HG02884 (cell line): ENCODE data around the gene KDM6B.

ENCODE experiments used
- ATAC-seq: cut with Tn5 transposase; IDR thresholded peaks from one replicate; pipeline ENCODE4 v1.9.1; 2021; ENCODE audit warnings: mild to moderate bottlenecking, moderate library complexity; ENCODE audit not compliant: unreplicated experiment

Gene KDM6B

DNA sequence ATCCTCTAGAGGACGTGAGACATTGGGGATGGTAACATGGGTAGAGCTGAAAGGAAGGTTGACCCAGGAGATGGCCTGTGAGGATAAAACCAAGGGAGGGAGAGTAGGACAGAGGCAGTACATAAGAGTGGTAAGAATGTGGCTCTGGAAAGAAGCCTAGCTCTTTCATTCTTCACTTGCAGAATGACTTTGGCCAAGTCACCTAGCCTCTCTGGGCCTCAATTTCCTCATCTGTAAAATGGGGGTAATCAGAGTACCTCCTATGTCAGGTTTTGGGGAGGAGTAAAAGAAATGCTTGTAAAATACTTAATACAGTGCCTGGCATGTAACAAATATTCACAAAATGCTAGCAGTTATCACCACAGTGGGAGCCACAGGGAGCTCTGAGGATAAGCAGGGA is 6.9 kb downstream of the KDM6B start:
- no peak for ATAC-seq

DNA sequence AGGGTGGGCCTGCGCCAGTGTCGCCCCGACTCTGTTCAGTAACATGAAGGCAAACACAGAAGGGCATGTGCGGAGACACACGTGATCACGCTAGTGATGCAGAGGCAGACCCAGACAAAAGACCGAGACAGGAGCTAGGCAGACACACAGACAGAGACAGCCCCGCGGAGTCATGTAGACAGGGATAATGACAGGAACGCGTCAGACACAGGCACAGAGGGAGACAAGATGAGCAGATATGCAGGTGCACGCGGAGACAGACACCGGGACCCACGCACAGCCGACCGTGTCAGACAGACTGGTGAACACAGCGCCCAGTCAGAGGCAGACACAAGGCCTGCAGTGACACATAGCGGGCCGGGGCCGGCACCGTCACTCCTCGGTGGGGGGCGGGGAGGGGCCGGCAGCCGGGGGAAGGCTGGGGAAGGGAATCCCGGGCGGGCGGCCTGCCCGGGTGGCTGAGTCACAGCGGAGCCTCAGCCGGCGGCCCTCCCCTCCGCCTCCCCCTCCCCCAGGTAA is 7.4 kb downstream of the KDM6B start:
- ATAC-seq: no peak

DNA sequence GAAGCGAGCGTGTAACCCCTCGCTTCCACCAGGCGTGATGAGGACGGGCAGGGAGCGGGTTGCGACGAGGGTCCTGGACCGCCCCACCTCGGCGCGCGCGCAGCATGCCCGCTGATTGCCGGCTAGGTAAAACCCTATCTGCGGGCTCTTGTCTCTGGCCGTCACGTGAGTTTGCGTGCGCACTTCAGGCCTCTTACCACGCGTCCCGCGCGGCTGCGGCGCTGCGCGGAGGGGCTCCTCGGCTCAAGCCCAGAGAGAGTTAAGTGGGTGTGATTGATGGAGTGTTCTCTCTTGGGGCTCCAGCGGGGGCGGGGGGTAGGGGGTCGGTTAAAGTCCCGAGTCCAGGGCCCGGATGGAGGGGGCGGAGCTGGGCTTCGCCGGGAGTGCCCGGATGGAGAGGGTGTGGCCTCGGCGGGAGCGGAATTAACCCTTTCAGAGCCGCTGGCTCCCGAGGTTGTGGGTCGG is 7.9 kb downstream of the KDM6B start:
- ATAC-seq: no peak

DNA sequence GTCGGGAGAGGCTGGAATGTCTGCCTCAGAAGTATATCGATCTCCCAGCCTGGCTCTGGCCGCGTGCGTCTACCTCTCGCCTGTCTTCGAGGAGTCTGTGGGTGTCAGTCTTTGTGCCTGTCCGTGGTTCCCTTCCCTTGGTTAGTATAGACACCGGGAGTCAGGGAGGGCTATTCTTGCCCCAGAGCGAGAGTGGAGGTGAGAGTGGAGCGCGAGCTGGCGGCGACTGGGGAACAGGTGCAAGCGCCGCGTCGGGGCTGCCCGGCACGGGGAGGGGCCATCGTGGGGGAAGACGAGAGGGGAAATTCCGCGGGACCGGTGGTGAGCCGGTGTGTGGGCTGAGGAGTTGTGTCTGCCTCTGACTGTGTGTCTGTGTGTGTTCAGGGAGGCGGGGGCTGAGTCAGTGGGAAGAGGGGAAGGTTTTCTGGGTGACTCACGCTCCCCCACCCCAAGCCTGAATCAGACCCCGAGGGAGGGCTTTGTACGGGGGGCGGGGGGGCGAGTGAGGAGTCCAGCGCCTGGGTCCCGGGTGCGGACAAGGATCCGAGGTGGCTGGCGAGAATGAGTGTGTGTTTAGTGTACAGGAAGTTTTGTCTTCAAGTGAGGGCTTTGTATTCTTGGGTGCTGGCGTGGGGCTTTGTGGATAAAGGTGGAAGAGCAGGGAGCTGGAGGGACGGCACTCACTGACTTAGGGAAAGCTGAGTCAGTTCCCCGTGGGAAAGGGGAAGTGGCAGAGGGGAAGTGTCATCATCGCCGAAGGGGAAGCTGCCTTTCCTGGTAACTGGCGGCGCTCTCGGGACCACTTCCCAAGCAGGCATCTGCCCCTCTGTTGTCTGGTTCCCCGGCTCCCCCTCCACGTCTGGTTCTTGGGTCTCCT is 8.6 kb downstream of the KDM6B start:
- no peak for ATAC-seq

DNA sequence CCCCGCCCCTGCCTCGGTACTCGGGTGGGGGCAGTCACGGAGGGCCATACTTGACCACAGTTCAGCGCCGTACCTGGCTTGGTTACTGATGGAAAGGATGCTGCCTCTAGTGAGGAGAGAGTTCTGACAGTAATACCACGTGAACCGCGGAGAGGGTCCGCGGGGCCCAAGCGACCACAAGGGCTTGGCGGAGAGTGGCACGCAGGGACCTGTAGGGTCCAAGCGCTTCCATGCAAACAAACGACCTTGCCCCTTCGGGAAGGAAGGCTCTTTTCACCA is 9.2 kb downstream of the KDM6B start:
- ATAC-seq: no peak

DNA sequence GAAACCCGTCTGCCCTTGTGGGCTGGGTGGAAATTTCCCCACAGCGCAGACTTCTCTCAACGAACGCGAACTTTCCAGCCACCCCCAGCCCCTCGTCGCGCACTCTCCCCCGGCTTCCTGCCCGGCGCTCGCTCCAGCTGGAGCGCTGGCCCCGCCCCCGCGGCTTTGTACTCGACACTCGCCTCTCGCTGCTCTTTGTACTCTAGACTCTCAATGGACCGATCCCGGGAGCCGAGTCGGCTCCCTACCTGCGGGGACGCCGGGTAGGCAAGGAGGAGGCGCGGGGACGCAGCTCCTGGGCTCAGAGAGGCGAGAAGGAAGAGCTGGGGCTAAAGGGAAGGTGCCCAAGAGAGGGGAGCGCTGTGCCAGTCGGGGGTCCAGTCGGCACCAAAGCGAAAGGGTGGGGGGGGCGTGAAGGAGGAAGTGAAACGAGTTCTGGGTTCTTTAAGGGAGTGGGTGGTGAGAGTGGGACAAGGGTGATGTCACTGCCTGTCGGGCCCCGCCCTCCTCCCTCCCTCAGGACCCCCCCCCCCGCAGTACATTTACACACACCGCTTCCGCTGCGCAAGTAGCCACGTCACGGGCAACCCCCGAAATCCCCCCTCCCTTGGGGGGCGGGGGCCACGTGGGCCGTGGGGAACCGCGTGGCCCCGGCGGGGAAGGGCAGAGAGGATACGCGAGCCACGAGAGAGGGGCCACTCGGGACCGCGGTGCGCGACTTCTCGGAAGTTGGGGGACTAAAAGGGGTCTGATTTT is 9.7 kb downstream of the KDM6B start:
- no peak for ATAC-seq

DNA sequence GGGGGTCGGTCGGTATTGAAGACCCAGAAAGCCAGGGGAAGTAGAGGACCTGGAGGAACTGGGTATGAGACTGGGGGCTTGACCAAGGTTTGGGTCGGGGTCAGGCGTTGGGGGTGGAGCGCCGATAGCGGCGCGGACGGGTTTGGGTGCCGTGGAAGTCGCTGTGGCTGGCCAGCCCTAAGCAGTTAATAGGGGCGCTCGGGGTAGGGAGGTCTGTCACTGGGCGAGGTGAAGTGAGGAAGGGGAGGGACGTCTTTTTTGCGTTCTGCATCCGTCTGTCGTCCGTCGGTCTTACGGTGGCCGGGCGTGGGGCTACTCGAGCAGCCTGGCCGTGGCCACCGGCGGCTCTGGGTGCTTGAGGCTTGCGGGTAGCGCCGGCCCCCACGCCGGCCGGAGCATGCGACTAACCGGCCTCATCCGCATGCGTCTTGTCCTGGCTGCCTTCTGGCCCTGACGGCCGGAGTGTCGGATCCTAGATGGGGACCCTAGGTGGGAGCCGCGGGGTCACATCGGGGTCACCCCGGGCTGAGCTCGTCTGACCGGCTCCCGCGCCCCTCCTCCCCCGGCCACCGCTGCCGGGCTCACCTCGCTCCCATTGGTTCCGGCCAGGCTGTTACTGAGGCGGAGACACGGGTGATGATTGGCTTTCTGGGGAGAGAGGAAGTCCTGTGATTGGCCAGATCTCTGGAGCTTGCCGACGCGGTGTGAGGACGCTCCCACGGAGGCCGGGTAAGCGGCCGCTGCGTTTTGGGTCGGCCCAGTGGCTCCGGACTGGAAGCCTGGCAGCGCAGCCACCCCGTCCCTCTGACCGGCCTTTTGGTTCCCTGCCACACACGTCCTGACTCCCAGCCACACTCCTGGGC is 10.5 kb downstream of the KDM6B start:
- ATAC-seq: peak; percentile 57

DNA sequence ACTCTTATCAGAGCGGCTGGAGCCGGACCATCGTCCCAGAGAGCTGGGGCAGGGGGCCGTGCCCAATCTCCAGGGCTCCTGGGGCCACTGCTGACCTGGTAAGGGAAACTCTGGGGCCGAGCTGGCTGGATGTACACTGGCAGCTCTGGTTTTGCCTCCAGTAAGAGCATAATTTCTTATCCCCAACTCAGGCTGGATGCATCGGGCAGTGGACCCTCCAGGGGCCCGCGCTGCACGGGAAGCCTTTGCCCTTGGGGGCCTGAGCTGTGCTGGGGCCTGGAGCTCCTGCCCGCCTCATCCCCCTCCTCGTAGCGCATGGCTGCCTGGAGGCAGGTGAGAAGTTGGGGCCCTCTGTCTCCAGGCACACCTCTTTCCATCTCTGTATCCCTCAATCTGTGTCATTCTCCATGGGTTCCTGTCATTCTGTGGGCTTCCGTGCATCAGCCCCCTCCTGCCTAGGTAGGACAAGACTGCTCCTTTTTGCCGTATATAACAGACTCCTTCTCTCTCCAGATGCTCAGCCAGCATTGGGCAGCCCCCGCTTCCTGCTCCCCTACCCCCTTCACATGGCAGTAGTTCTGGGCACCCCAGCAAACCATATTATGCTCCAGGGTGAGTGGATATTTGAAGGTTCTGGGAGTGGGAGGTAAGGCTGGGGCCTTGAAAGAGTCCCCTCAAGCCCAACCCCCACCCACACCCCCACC is 11.5 kb downstream of the KDM6B start:
- no peak for ATAC-seq

DNA sequence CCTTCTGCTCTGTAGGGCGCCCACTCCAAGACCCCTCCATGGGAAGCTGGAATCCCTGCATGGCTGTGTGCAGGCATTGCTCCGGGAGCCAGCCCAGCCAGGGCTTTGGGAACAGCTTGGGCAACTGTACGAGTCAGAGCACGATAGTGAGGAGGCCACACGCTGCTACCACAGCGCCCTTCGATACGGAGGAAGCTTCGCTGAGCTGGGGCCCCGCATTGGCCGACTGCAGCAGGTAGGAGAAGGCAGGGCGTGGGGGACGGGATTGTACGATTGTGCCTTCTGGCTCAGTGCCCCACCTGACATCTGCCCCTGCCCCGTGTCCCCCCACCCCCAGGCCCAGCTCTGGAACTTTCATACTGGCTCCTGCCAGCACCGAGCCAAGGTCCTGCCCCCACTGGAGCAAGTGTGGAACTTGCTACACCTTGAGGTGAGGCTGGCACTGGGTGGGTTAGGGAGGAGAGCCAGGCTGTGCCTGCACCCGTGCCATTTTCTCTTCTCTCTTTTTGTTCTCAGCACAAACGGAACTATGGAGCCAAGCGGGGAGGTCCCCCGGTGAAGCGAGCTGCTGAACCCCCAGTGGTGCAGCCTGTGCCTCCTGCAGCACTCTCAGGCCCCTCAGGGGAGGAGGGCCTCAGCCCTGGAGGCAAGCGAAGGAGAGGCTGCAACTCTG is 12.2 kb downstream of the KDM6B start:
- no peak for ATAC-seq

DNA sequence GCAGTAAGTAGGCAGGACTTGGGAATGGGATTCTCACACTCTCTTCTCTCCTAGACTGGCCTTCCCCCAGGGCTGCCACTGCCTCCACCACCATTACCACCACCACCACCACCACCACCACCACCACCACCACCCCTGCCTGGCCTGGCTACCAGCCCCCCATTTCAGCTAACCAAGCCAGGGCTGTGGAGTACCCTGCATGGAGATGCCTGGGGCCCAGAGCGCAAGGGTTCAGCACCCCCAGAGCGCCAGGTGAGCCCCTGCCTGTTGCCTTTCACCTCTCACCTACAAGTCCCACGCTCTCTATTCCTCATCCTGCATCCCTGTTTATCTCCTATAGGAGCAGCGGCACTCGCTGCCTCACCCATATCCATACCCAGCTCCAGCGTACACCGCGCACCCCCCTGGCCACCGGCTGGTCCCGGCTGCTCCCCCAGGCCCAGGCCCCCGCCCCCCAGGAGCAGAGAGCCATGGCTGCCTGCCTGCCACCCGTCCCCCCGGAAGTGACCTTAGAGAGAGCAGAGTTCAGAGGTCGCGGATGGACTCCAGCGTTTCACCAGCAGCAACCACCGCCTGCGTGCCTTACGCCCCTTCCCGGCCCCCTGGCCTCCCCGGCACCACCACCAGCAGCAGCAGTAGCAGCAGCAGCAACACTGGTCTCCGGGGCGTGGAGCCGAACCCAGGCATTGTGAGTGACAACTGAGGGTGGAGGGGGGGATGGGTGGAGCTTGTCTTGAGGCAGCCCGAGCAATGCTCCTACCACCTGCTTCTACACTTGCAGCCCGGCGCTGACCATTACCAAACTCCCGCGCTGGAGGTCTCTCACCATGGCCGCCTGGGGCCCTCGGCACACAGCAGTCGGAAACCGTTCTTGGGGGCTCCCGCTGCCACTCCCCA is 13.0 kb downstream of the KDM6B start:
- ATAC-seq: no peak

DNA sequence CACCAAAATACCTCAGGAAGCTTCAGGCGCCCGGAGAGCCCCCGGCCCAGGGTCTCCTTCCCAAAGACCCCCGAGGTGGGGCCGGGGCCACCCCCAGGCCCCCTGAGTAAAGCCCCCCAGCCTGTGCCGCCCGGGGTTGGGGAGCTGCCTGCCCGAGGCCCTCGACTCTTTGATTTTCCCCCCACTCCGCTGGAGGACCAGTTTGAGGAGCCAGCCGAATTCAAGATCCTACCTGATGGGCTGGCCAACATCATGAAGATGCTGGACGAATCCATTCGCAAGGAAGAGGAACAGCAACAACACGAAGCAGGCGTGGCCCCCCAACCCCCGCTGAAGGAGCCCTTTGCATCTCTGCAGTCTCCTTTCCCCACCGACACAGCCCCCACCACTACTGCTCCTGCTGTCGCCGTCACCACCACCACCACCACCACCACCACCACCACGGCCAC is 14.1 kb downstream of the KDM6B start:
- no peak for ATAC-seq

DNA sequence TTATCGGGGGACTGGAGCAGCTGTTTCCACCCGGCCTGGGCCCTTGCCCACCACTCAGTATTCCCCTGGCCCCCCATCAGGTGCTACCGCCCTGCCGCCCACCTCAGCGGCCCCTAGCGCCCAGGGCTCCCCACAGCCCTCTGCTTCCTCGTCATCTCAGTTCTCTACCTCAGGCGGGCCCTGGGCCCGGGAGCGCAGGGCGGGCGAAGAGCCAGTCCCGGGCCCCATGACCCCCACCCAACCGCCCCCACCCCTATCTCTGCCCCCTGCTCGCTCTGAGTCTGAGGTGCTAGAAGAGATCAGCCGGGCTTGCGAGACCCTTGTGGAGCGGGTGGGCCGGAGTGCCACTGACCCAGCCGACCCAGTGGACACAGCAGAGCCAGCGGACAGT is 14.7 kb downstream of the KDM6B start:
- ATAC-seq: no peak

DNA sequence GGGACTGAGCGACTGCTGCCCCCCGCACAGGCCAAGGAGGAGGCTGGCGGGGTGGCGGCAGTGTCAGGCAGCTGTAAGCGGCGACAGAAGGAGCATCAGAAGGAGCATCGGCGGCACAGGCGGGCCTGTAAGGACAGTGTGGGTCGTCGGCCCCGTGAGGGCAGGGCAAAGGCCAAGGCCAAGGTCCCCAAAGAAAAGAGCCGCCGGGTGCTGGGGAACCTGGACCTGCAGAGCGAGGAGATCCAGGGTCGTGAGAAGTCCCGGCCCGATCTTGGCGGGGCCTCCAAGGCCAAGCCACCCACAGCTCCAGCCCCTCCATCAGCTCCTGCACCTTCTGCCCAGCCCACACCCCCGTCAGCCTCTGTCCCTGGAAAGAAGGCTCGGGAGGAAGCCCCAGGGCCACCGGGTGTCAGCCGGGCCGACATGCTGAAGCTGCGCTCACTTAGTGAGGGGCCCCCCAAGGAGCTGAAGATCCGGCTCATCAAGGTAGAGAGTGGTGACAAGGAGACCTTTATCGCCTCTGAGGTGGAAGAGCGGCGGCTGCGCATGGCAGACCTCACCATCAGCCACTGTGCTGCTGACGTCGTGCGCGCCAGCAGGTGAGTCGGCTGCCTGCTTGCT is 15.2 kb downstream of the KDM6B start:
- no peak for ATAC-seq

DNA sequence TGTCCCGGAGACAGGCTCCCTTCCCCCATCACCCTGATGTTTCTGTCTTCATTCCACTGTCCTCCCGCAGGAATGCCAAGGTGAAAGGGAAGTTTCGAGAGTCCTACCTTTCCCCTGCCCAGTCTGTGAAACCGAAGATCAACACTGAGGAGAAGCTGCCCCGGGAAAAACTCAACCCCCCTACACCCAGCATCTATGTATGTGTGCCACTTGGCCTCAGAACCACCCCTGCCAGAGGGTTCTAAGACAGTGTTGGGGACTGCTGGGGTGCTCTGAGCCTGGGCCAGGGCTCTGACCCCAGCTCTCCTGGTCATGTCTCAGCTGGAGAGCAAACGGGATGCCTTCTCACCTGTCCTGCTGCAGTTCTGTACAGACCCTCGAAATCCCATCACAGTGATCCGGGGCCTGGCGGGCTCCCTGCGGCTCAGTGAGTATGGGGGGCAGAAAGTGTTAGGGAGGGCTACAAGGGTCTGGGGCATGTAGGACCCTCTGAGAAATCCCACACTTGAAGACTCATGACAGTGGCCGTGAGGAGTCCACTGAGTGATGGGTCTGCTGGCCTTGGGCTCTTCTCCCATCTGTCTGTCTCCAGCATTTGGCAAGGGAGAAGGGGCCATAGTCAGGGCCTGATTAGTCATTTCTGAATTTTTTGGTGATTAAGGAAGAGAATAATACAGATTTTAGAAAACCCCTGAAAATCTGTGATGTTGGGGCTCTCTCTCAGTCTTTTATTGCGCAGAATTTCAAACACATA is 15.9 kb downstream of the KDM6B start:
- ATAC-seq: no peak

DNA sequence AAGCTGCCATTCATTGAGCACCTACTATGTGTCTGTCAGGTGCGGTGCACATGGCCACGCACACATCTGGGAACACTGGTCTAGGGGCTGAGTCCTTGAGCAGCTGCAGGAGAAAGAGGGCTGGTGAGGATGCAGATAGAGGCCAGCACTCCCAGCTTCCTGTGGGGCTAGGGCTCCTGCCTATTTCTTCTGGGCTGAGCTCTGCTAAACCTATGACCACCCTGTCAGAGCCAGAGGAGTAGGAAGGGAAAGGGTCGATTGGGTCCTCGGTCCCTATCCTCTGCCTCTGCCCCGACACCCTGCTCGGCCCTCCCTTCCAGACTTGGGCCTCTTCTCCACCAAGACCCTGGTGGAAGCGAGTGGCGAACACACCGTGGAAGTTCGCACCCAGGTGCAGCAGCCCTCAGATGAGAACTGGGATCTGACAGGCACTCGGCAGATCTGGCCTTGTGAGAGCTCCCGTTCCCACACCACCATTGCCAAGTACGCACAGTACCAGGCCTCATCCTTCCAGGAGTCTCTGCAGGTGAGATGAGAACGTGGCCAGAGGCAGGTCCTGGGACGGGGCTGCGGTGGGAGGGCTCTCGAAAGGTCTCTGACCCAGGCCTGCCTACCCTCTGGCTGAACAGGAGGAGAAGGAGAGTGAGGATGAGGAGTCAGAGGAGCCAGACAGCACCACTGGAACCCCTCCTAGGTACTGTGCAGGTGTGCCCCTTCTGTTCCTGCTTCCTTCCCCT is 16.9 kb downstream of the KDM6B start:
- ATAC-seq: no peak

DNA sequence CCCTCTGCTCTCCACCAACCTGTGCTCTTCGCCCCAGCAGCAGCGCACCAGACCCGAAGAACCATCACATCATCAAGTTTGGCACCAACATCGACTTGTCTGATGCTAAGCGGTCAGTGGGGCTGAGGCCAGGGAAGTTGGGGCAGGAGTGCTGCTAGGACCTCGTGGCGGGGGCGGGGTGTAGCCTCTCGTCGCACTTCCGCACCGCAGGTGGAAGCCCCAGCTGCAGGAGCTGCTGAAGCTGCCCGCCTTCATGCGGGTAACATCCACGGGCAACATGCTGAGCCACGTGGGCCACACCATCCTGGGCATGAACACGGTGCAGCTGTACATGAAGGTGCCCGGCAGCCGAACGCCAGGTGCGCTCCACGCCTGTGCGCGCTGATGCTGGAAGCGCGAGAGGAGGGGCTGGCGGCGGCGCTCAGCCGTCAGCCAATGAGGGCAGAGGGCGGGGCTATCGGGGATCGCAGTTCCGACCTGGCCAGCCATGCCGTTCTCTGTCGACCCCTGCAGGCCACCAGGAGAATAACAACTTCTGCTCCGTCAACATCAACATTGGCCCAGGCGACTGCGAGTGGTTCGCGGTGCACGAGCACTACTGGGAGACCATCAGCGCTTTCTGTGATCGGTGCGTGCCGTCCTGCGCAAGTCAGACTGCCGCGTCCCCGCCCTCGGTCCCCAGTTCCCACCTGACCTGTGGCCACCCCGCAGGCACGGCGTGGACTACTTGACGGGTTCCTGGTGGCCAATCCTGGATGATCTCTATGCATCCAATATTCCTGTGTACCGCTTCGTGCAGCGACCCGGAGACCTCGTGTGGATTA is 17.6 kb downstream of the KDM6B start:
- peak; percentile 75 for ATAC-seq
